Left lobe of liver (tissue), 2 donors: Measurements from ENCODE around the gene IFITM10. TPM values are rescaled to one million over a fixed set of nuclear protein-coding genes. Genes with fewer than 3 reads are reported as not detected.

ENCODE experiments used
- ATAC-seq: fragments of 200-7000 bp; cut with Tn5 transposase; one replicate; pipeline ENCODE4 v1.9.1; 2020; ENCODE audit warnings: mild to moderate bottlenecking, moderate library complexity
- DNase-seq: peaks from one replicate; pipeline ENCODE4 v3.0.0-alpha.2; 2020; ENCODE audit warnings: low spot score
- total RNA-seq: library from RNA; stranded (reverse); gene quantifications from one replicate; pipeline ENCODE4 v1.2.1, GENCODE V29; 2021
- donor health status: DM: no; HTN: no; CAD: no; lungs with moderate emphysema.
- donor health status: DM: no; HTN: yes; CAD: no.

Gene IFITM10
- total RNA-seq, 1 donor from 2014 or later: 15.7 TPM

GRCh38 chr11:1753229-1753928 is 3.0 kb upstream of the IFITM10 start:
- no peak for DNase-seq
- ATAC-seq: no peak

- ATAC-seq (no peak), DNase-seq (no peak)
Observed at GRCh38 chr11:1752907-1753228, 2.5 kb upstream of the IFITM10 start.

- no peak for DNase-seq
- ATAC-seq: no peak
Observed at GRCh38 chr11:1751999-1752906, 1.9 kb upstream of the IFITM10 start.

- ATAC-seq: no peak
- DNase-seq: no peak
Observed at GRCh38 chr11:1751531-1751921, 1.1 kb upstream of the IFITM10 start.

GRCh38 chr11:1750840-1751530 is 590 bp upstream of the IFITM10 start:
- ATAC-seq: peak; percentile 41
- no peak for DNase-seq

- no peak for DNase-seq
- no peak for ATAC-seq
Observed at GRCh38 chr11:1749395-1750351, 722 bp downstream of the IFITM10 start.

GRCh38 chr11:1748636-1749394 is 1.6 kb downstream of the IFITM10 start:
- DNase-seq (no peak), ATAC-seq (no peak)

GRCh38 chr11:1747753-1748635 is 2.4 kb downstream of the IFITM10 start:
- DNase-seq (no peak), ATAC-seq (no peak)

- DNase-seq (no peak), ATAC-seq (no peak)
Observed at GRCh38 chr11:1746956-1747752, 3.2 kb downstream of the IFITM10 start.

- ATAC-seq (no peak), DNase-seq (no peak)
Observed at GRCh38 chr11:1746511-1746931, 3.9 kb downstream of the IFITM10 start.

GRCh38 chr11:1745701-1746320 is 4.6 kb downstream of the IFITM10 start:
- no peak for ATAC-seq
- DNase-seq: peak; percentile 42

- DNase-seq (peak; percentile 85), ATAC-seq (peak; percentile 74)
Observed at GRCh38 chr11:1744891-1745700, 5.3 kb downstream of the IFITM10 start.

GRCh38 chr11:1744137-1744886 is 6.1 kb downstream of the IFITM10 start:
- DNase-seq (peak; percentile 84), ATAC-seq (peak; percentile 64)

GRCh38 chr11:1743585-1744136 is 6.7 kb downstream of the IFITM10 start:
- no peak for ATAC-seq

GRCh38 chr11:1742869-1743584 is 7.4 kb downstream of the IFITM10 start:
- ATAC-seq (no peak), DNase-seq (peak; percentile 14)

More at GRCh38 chr11:1743585-1744136, 6.7 kb downstream of the IFITM10 start:
- DNase-seq: peak; percentile 44
